Tibial nerve (tissue), 4 donors: ENCODE data around the gene CXorf65. TPM values are rescaled to one million over a fixed set of nuclear protein-coding genes. Genes with fewer than 3 reads are reported as not detected.

Experiments used
- DNase-seq, 2 donors: peaks; one replicate each; pipeline ENCODE4 v3.0.0-alpha.2; 2019; ENCODE audit warnings: low spot score in 2 of 2
- H3K27ac ChIP-seq, 4 donors: fragments of 200-600 bp; sonication (generic) in 3 of 4; one replicate each; pipeline ENCODE4 v1.5.1; 2017 to 2019; ENCODE audit warnings: mild to moderate bottlenecking in 1 of 4
- H3K27me3 ChIP-seq, 2 donors: fragments of 200-600 bp; sonication (generic) in 1 of 2; one replicate each; pipeline versions ENCODE4 v1.5.1 to v1.6.0; 2017 to 2019
- H3K36me3 ChIP-seq, 3 donors: fragments of 200-600 bp; sonication (generic); one replicate each; pipeline ENCODE4 v1.5.1; 2018 to 2019
- H3K4me1 ChIP-seq, 4 donors: fragments of 200-600 bp; sonication (generic) in 3 of 4; one replicate each; pipeline ENCODE4 v1.5.1; 2017 to 2019
- H3K4me3 ChIP-seq, 4 donors: fragments of 200-600 bp; sonication (generic) in 3 of 4; one replicate each; pipeline ENCODE4 v1.5.1; 2017 to 2019; ENCODE audit warnings: mild to moderate bottlenecking in 1 of 4, moderate library complexity in 1 of 4
- H3K9me3 ChIP-seq, 4 donors: fragments of 200-600 bp; sonication (generic) in 3 of 4; one replicate each; pipeline ENCODE4 v1.5.1; 2017 to 2019
- EP300 ChIP-seq, 2 donors: sonication (generic); formaldehyde crosslinking; IDR thresholded peaks; one replicate each; pipeline ENCODE4 v1.6.1; 2017; ENCODE audit warnings: antibody characterized with exemption in 2 of 2, mild to moderate bottlenecking in 1 of 2
- POLR2A ChIP-seq, 2 donors: fragments of 450-650 bp; IDR thresholded peaks; one replicate each; pipeline ENCODE4 v1.6.1; 2017; ENCODE audit warnings: antibody characterized with exemption in 2 of 2, mild to moderate bottlenecking in 2 of 2, moderate library complexity in 2 of 2
- WGBS, 2 donors: methylation state at CpG; one replicate each; pipeline ENCODE4 v1.1.5; 2018; 5-methylcytosine and 5-hydroxymethylcytosine counted together
- small RNA-seq: library from RNA; depleted of rRNA; stranded (forward); fragments of <200 nt; gene quantifications from one replicate; pipeline ENCODE3, GENCODE V24; 2016
- total RNA-seq, 4 donors: library from RNA; depleted of rRNA; stranded (reverse); fragments of >200 nt; gene quantifications; one replicate each; pipeline ENCODE4 v1.1.0, GENCODE V29; 2016
- TF ChIP-seq, protein P1 (sequence below), 5 experiments: fragments of 200-600 bp in 3 of 5; fragments of 450-650 bp in 2 of 5; sonication (generic) in 3 of 5; IDR thresholded peaks; one replicate each; pipeline ENCODE4 v1.5.1; 2016 to 2019; ENCODE audit warnings: antibody characterized with exemption in 5 of 5, mild to moderate bottlenecking in 3 of 5, moderate library complexity in 2 of 5

The CXorf65 gene
- total RNA-seq, 4 donors from 2014 or later, result not detected

DNA sequence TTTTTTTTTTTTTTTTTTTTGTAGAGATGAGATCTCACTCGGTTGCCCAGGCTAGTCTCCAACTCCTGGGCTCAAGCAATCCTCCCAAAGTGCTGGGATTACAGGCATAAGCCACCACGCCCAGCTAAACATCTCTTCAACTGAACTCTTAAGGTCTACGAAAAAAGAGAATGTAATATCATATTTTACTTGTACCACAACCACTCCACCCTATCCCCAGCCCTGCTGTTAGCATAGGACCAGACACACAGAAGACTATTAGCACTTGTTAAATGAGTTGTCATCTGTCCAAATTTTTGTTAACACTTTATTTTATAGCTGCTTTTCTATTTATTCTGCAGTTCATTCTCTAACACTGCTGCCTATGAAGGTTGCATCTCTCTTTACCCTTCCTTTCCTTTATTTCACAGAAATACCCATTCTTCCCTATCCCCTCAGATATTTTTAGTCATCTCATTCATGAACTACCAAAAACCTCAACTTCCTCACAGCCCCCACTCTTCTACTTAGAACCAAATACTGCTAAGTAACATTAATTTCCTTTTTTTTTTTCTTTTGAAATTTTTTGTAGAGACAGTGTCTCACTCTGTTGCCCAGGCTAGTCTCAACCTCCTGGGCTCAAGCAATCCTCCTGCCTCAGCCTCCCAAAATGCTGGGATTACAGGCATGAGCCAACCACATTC is 48.6 kb downstream of the CXorf65 start:
- no peak for TF ChIP-seq POLR2A (IDR thresholded peaks at IDR 0.05)
- TF ChIP-seq, protein P1, sequence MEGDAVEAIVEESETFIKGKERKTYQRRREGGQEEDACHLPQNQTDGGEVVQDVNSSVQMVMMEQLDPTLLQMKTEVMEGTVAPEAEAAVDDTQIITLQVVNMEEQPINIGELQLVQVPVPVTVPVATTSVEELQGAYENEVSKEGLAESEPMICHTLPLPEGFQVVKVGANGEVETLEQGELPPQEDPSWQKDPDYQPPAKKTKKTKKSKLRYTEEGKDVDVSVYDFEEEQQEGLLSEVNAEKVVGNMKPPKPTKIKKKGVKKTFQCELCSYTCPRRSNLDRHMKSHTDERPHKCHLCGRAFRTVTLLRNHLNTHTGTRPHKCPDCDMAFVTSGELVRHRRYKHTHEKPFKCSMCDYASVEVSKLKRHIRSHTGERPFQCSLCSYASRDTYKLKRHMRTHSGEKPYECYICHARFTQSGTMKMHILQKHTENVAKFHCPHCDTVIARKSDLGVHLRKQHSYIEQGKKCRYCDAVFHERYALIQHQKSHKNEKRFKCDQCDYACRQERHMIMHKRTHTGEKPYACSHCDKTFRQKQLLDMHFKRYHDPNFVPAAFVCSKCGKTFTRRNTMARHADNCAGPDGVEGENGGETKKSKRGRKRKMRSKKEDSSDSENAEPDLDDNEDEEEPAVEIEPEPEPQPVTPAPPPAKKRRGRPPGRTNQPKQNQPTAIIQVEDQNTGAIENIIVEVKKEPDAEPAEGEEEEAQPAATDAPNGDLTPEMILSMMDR (IDR thresholded peaks at IDR 0.05), result no peak
- TF ChIP-seq EP300 (IDR thresholded peaks at IDR 0.05), result no peak
- 64 to 88% methylated on average over 3 of the region's 3 CpGs for WGBS, 2 donors
- DNase-seq, result no peak
- H3K36me3 ChIP-seq, result peaks cover 0 to 24% (median 0%) of the 10 kb centered on the region in 3 donors
- H3K27ac ChIP-seq, result no peak overlapping the region
- H3K4me3 ChIP-seq, result no peak overlapping the region
- H3K27me3 ChIP-seq, result peaks cover 0 to 8% of the 10 kb centered on the region in 2 donors
- no peaks in the 10 kb centered on the region for H3K9me3 ChIP-seq
- peaks cover 0 to 6% (median 3%) of the 10 kb centered on the region in 4 donors for H3K4me1 ChIP-seq

DNA sequence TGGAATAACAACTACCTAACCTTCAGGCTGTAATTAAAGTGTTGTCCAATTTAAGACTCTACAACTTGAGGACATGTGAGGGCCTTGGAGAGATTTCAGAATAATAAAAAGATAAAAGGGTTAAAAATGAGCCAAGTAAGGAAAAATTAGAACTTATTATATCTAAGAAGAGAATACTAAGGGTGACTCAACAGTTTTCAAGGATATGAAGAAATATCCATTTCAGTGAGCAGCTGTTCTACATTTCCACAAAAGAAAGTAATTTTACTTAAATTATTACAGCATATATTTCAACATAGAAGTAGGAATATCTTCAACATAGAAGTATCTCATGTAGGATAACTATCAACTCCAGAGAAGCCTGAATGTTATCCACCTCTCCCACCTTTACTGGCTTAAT is 49.7 kb downstream of the CXorf65 start:
- peaks cover 0 to 8% of the 10 kb centered on the region in 2 donors for H3K27me3 ChIP-seq
- peaks cover 0 to 6% (median 3%) of the 10 kb centered on the region in 4 donors for H3K4me1 ChIP-seq
- H3K36me3 ChIP-seq, result peaks cover 0 to 22% (median 0%) of the 10 kb centered on the region in 3 donors
- no peak overlapping the region for H3K27ac ChIP-seq
- TF ChIP-seq, protein P1 (IDR thresholded peaks at IDR 0.05), result no peak
- TF ChIP-seq POLR2A (IDR thresholded peaks at IDR 0.05), result no peak
- TF ChIP-seq EP300 (IDR thresholded peaks at IDR 0.05), result no peak
- H3K4me3 ChIP-seq, result no peak overlapping the region
- H3K9me3 ChIP-seq, result no peaks in the 10 kb centered on the region
- DNase-seq, result no peak

Small RNA genes lying within 50 kb of the gene (small RNA-seq; reads per million reads assigned to genes)
- gene CXorf65, result not detected

Other genes starting within 250 kb of the CXorf65 start
- gene TEX11, start 198.0 kb downstream of the CXorf65 start, total RNA-seq, result not detected
- gene SLC7A3, start 175.6 kb downstream of the CXorf65 start, total RNA-seq, result under 1 TPM in 1 of 4 donors, not detected in 3; 0.21 TPM
- 10 to 100 TPM; 41.6 to 52.2 (median 43.1) TPM for gene SNX12, start 38.4 kb downstream of the CXorf65 start, total RNA-seq
- 10 to 100 TPM; 18.9 to 35.4 (median 30.5) TPM for gene FOXO4, start 10.9 kb downstream of the CXorf65 start, total RNA-seq
- gene IL2RG, start 4.8 kb upstream of the CXorf65 start, total RNA-seq, result 10 to 100 TPM in 1 of 4 donors, 1 to 10 TPM in 3; 4.6 to 12.2 (median 5.5) TPM
- gene MED12, start 11.9 kb upstream of the CXorf65 start, total RNA-seq, result 10 to 100 TPM; 30.8 to 65.8 (median 48.3) TPM
- gene NLGN3, start 38.1 kb upstream of the CXorf65 start, total RNA-seq, result 10 to 100 TPM; 10.4 to 19.2 (median 10.8) TPM
- gene GJB1, start 116.5 kb upstream of the CXorf65 start, total RNA-seq, result 10 to 100 TPM in 3 of 4 donors, 1 to 10 TPM in 1; 5.1 to 22.5 (median 16.3) TPM
- gene ZMYM3, start 147.4 kb upstream of the CXorf65 start, total RNA-seq, result 10 to 100 TPM; 13.2 to 21.0 (median 17.4) TPM
- 100 to 1,000 TPM; 180 to 247 (median 218) TPM for gene NONO, start 176.9 kb upstream of the CXorf65 start, total RNA-seq
- 10 to 100 TPM in 2 of 4 donors, 1 to 10 TPM in 1, under 1 TPM in 1; 0.66 to 20.1 (median 6.2) TPM for gene ITGB1BP2, start 195.0 kb upstream of the CXorf65 start, total RNA-seq